CD14-positive monocyte (primary cell): ENCODE data around the gene ACP1. TPM values are rescaled to one million over a fixed set of nuclear protein-coding genes. Genes with fewer than 3 reads are reported as not detected.

ENCODE experiments used
- DNase-seq, 3 donors: peaks; one replicate each; pipeline ENCODE4 v3.0.0-alpha.2; 2011 to 2022
- H2AFZ ChIP-seq: 2 replicates; pipeline ENCODE4 v1.6.0; 2012; ENCODE audit warnings: mild to moderate bottlenecking, low read depth, low read length, inconsistent platforms; ENCODE audit not compliant: insufficient read depth, poor library complexity, severe bottlenecking
- H3K27ac ChIP-seq, 2 donors: 1 replicate in 1 of 2; 2 replicates in 1 of 2; pipeline ENCODE4 v1.5.1; 2012 to 2013; ENCODE audit warnings: low read length in 2 of 2, control low read depth in 1 of 2, inconsistent platforms in 1 of 2, low read depth in 1 of 2, mild to moderate bottlenecking in 1 of 2
- H3K27me3 ChIP-seq, 2 donors: one replicate each; pipeline versions ENCODE4 v1.6.0 to v1.6.1; 2011 to 2013; ENCODE audit warnings: low read length in 2 of 2; ENCODE audit not compliant: control insufficient read depth in 2 of 2, insufficient read depth in 2 of 2
- H3K36me3 ChIP-seq, 2 donors: replicated peaks in 1 of 2; 1 replicate in 1 of 2; 2 replicates in 1 of 2; pipeline versions ENCODE4 v1.5.1 to v1.6.1; 2012 to 2013; ENCODE audit warnings: low read length in 2 of 2, control low read depth in 1 of 2, inconsistent platforms in 1 of 2, mild to moderate bottlenecking in 1 of 2; ENCODE audit not compliant: insufficient read depth in 2 of 2, control insufficient read depth in 1 of 2
- H3K4me1 ChIP-seq, 2 donors: 1 replicate in 1 of 2; 2 replicates in 1 of 2; pipeline versions ENCODE4 v1.5.1 to v1.6.1; 2012 to 2013; ENCODE audit warnings: low read length in 2 of 2, control low read depth in 1 of 2, inconsistent platforms in 1 of 2, mild to moderate bottlenecking in 1 of 2, moderate library complexity in 1 of 2; ENCODE audit not compliant: insufficient read depth in 2 of 2, control insufficient read depth in 1 of 2
- H3K4me2 ChIP-seq: replicated peaks from 2 replicates; pipeline ENCODE3; 2012; ENCODE audit warnings: low read length, moderate library complexity, mild to moderate bottlenecking; ENCODE audit not compliant: poor library complexity, severe bottlenecking; ENCODE audit errors: extremely low read depth
- H3K4me3 ChIP-seq, 3 experiments: fragments of 200-600 bp in 1 of 3; sonication (generic) in 1 of 3; replicated peaks in 1 of 3; 1 replicate in 2 of 3; 2 replicates in 1 of 3; pipeline ENCODE4 v1.5.1; 2011 to 2013; ENCODE audit warnings: low read length in 3 of 3, mild to moderate bottlenecking in 3 of 3, control low read depth in 2 of 3, low read depth in 2 of 3, inconsistent platforms in 1 of 3, moderate library complexity in 1 of 3
- H3K79me2 ChIP-seq: 2 replicates; pipeline ENCODE4 v1.6.0; 2012; ENCODE audit warnings: mild to moderate bottlenecking, control low read depth, inconsistent platforms, low read length, moderate library complexity; ENCODE audit not compliant: insufficient read depth
- H3K9ac ChIP-seq: 2 replicates; pipeline ENCODE4 v1.6.0; 2017; ENCODE audit warnings: low read length, mild to moderate bottlenecking; ENCODE audit not compliant: insufficient read depth, poor library complexity, severe bottlenecking
- H3K9me3 ChIP-seq, 2 donors: replicated peaks in 1 of 2; 1 replicate in 1 of 2; 2 replicates in 1 of 2; pipeline versions ENCODE4 v1.5.1 to v1.6.1; 2012 to 2013; ENCODE audit warnings: low read length in 2 of 2, control low read depth in 1 of 2; ENCODE audit not compliant: control insufficient read depth in 1 of 2, insufficient read depth in 1 of 2
- H4K20me1 ChIP-seq: 2 replicates; pipeline ENCODE4 v1.6.0; 2012; ENCODE audit warnings: mild to moderate bottlenecking, low read length, control low read depth, moderate library complexity; ENCODE audit not compliant: insufficient read depth
- H3K27ac Mint-ChIP-seq, 7 donors: one replicate each; pipeline ENCODE4 v1.8.0; 2020; ENCODE audit warnings: mild to moderate bottlenecking in 7 of 7, mixed read lengths in 7 of 7, moderate library complexity in 6 of 7, inconsistent platforms in 2 of 7
- H3K27me3 Mint-ChIP-seq, 3 donors: one replicate each; pipeline ENCODE4 v1.8.0; 2021 to 2022; ENCODE audit warnings: low read depth in 3 of 3, mild to moderate bottlenecking in 3 of 3, mixed read lengths in 3 of 3, moderate library complexity in 3 of 3, inconsistent platforms in 1 of 3
- H3K36me3 Mint-ChIP-seq, 2 donors: one replicate each; pipeline ENCODE4 v1.8.0; 2020; ENCODE audit warnings: mixed read lengths in 2 of 2, inconsistent platforms in 1 of 2, mild to moderate bottlenecking in 1 of 2
- H3K4me1 Mint-ChIP-seq: one replicate; pipeline ENCODE4 v1.8.0; 2020; ENCODE audit warnings: mild to moderate bottlenecking, mixed read lengths
- H3K4me3 Mint-ChIP-seq, 2 donors: one replicate each; pipeline ENCODE4 v1.8.0; 2020; ENCODE audit warnings: mild to moderate bottlenecking in 2 of 2, mixed read lengths in 2 of 2, moderate library complexity in 1 of 2
- H3K9me3 Mint-ChIP-seq, 7 donors: one replicate each; pipeline ENCODE4 v1.8.0; 2020 to 2022; ENCODE audit warnings: mixed read lengths in 7 of 7, mild to moderate bottlenecking in 6 of 7, moderate library complexity in 6 of 7, inconsistent platforms in 2 of 7
- WGBS: methylation state at CpG from one replicate; pipeline ENCODE4 v1.1.5; 2013; ENCODE audit warnings: missing lambda C conversion rate; ENCODE audit not compliant: insufficient coverage; 5-methylcytosine and 5-hydroxymethylcytosine counted together
- intact Hi-C, 2 donors: fragments of 100-400 bp; cut with micrococcal nuclease; formaldehyde crosslinking; loops; one replicate each; pipeline versions ENCODE4 v1.15.0 to v1.15.1; 2023
- polyA plus RNA-seq, 3 donors: library from polyadenylated mRNA; depleted of rRNA in 1 of 3; unstranded in 2 of 3; stranded (reverse) in 1 of 3; fragments of 300-500 nt in 2 of 3; fragments of >200 nt in 1 of 3; fragmentation: Illumina TruSeq in 2 of 3; gene quantifications; 1 replicate in 2 of 3; 2 replicates in 1 of 3; pipeline ENCODE4 v1.2.3, GENCODE V29; 2012 to 2021
- TF ChIP-seq, protein P1 (sequence below): fragments of 200-600 bp; IDR thresholded peaks from one replicate; pipeline ENCODE4 v1.8.0; 2022; ENCODE audit warnings: antibody characterized with exemption, mild to moderate bottlenecking

ACP1 gene
- polyA plus RNA-seq, 3 donors, result 51.8 to 77.0 (median 73.2) TPM

DNA sequence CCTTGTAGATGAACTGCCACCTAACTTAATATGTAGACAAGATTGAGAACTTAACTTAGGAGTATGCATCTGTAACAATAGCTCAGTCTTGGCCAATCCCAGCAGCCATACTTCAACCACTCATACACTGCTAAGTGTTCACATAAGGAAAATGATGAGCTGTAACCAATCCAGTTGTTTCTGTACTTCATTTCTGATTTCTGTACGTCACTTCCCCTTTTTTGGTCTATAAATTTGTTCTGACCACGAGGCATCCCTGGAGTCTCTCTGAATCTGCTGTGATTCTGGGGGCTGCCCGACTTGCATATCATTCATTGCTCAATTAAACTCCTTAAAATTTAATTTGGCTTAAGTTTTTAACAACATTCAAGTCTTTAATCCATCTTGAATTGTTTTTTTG is 7.3 kb upstream of the ACP1 start:
- Mint-ChIP-seq H3K27me3 (peaks cover 0 to 3% (median 2%) of the 10 kb centered on the region in 3 donors), H3K27ac (no peak overlapping the region), H3K4me1 (no peaks in the 10 kb centered on the region), H3K9me3 (peaks cover 2 to 25% (median 19%) of the 10 kb centered on the region in 7 donors), H3K4me3 (no peak overlapping the region), H3K36me3 (peaks cover 0 to 8% of the 10 kb centered on the region in 2 donors)
- TF ChIP-seq, protein P1, sequence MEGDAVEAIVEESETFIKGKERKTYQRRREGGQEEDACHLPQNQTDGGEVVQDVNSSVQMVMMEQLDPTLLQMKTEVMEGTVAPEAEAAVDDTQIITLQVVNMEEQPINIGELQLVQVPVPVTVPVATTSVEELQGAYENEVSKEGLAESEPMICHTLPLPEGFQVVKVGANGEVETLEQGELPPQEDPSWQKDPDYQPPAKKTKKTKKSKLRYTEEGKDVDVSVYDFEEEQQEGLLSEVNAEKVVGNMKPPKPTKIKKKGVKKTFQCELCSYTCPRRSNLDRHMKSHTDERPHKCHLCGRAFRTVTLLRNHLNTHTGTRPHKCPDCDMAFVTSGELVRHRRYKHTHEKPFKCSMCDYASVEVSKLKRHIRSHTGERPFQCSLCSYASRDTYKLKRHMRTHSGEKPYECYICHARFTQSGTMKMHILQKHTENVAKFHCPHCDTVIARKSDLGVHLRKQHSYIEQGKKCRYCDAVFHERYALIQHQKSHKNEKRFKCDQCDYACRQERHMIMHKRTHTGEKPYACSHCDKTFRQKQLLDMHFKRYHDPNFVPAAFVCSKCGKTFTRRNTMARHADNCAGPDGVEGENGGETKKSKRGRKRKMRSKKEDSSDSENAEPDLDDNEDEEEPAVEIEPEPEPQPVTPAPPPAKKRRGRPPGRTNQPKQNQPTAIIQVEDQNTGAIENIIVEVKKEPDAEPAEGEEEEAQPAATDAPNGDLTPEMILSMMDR, result no peak
- H3K9ac ChIP-seq, result no peak overlapping the region
- WGBS, result 40% methylated on average over 1 of the region's 3 CpGs
- no peak overlapping the region for H2AFZ ChIP-seq
- no peaks in the 10 kb centered on the region for H3K79me2 ChIP-seq
- H3K36me3 ChIP-seq, result no peaks in the 10 kb centered on the region
- H3K27me3 ChIP-seq, result no peaks in the 10 kb centered on the region
- no peaks in the 10 kb centered on the region for H4K20me1 ChIP-seq
- peaks cover 14 to 15% of the 10 kb centered on the region in 2 donors for H3K9me3 ChIP-seq
- no peak overlapping the region for H3K4me2 ChIP-seq
- no peak overlapping the region for H3K4me3 ChIP-seq
- no peak overlapping the region for H3K27ac ChIP-seq
- no peaks in the 10 kb centered on the region for H3K4me1 ChIP-seq
- peak in 1 of 3 donors; percentile 18 for DNase-seq
- intact Hi-C loops, result no loop called here

DNA sequence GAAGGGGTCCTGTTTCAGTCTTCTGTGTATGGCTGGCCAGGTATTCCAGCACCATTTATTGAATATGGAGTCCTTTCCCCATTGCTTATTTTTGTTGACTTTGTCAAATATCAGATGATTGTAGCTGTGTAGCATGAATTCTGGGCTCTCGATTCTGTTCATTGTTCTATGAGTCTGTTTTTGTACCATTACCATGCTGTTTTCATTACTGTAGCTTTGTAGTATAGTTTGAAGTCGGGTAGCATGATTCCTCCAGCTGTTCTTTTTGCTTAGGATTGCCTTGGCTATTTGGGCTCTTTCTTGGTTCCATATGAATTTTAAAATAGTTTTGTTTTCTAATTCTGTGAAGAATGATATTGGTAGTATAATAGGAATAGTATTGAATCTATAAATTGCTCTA is 6.9 kb upstream of the ACP1 start:
- no peaks in the 10 kb centered on the region for H3K27me3 ChIP-seq
- no CpG with 5 or more reads among the region's 2 CpGs for WGBS
- no peaks in the 10 kb centered on the region for H3K4me1 Mint-ChIP-seq
- no peak overlapping the region for H3K4me3 Mint-ChIP-seq
- H3K9me3 Mint-ChIP-seq, result peaks cover 2 to 25% (median 19%) of the 10 kb centered on the region in 7 donors
- H3K36me3 Mint-ChIP-seq, result peaks cover 0 to 12% of the 10 kb centered on the region in 2 donors
- no peaks in the 10 kb centered on the region for H3K4me1 ChIP-seq
- no peaks in the 10 kb centered on the region for H4K20me1 ChIP-seq
- H3K9ac ChIP-seq, result no peak overlapping the region
- H3K4me3 ChIP-seq, result no peak overlapping the region
- no peak for DNase-seq
- no peaks in the 10 kb centered on the region for H3K36me3 ChIP-seq
- intact Hi-C loops, result no loop called here
- H3K79me2 ChIP-seq, result no peaks in the 10 kb centered on the region
- peaks cover 0 to 3% (median 2%) of the 10 kb centered on the region in 3 donors for H3K27me3 Mint-ChIP-seq
- TF ChIP-seq, protein P1, result no peak
- no peak overlapping the region for H3K4me2 ChIP-seq
- H3K9me3 ChIP-seq, result peaks cover 14 to 15% of the 10 kb centered on the region in 2 donors
- no peak overlapping the region for H3K27ac ChIP-seq
- no peak overlapping the region for H2AFZ ChIP-seq
- no peak overlapping the region for H3K27ac Mint-ChIP-seq
